GM13976 (cell line): ENCODE measurements around the gene ABCB6.
A peak's percentile ranks its signal among the peaks of the same experiment; 100 is the strongest.

Source experiments
- DNase-seq: peaks from one replicate; pipeline ENCODE4 v3.0.0; 2012; ENCODE audit warnings: low spot score
- CTCF ChIP-seq: IDR thresholded peaks from 2 replicates; pipeline ENCODE4 v1.5.1; 2012; ENCODE audit warnings: borderline replicate concordance, mild to moderate bottlenecking; ENCODE audit not compliant: insufficient read depth; ENCODE audit errors: extremely low read depth, missing control alignments, control extremely low read depth
- in situ Hi-C: fragments of 300-500 bp; cut with MboI; formaldehyde crosslinking; loops from one replicate; pipeline ENCODE4 v1.12.0; 2022; ENCODE audit warnings: low sequenced_read_pairs, mixed read lengths, inconsistent platforms; ENCODE audit not compliant: unreplicated experiment

ABCB6 gene

GRCh38 chr2:219168526-219168925 lies 50.2 kb downstream of the ABCB6 start:
- in situ Hi-C loops, result loop anchor here (25.0 kb wide), 1 partner anchor 119 kb away; the partner anchor contains the start of gene DNAJB2
- DNase-seq, result no peak
- TF ChIP-seq CTCF, result no peak

GRCh38 chr2:219167997-219168396 lies 50.8 kb downstream of the ABCB6 start:
- in situ Hi-C loops, result loop anchor here (25.0 kb wide), 1 partner anchor 119 kb away; the partner anchor contains the start of gene DNAJB2
- no peak for TF ChIP-seq CTCF
- no peak for DNase-seq

GRCh38 chr2:219165058-219165911 lies 53.5 kb downstream of the ABCB6 start:
- no peak for DNase-seq
- in situ Hi-C loops, result loop anchor here (25.0 kb wide), 1 partner anchor 122 kb away; the partner anchor contains the start of gene DNAJB2
- TF ChIP-seq CTCF, result no peak

- TF ChIP-seq CTCF, result no peak
- DNase-seq, result no peak
- in situ Hi-C loops, result loop anchor here (25.0 kb wide), 1 partner anchor 124 kb away; the partner anchor contains the start of gene DNAJB2
These were observed 55.6 kb downstream of the ABCB6 start for GRCh38 chr2:219163156-219163555.

GRCh38 chr2:219161097-219161496 lies 57.7 kb downstream of the ABCB6 start:
- no peak for TF ChIP-seq CTCF
- in situ Hi-C loops, result loop anchor here (25.0 kb wide), 1 partner anchor 126 kb away; the partner anchor contains the start of gene DNAJB2

GRCh38 chr2:219160186-219161017 lies 58.4 kb downstream of the ABCB6 start, which contains the start of gene NHEJ1:
Gene NHEJ1 (minus strand): TSS chr2:219160815. CDS start chr2:219158362, 2,453 bp downstream.
- peak; percentile 92 for TF ChIP-seq CTCF
- in situ Hi-C loops, result loop anchor here (25.0 kb wide), 1 partner anchor 127 kb away; the partner anchor contains the start of gene DNAJB2
- DNase-seq, result peak; percentile 98

More at GRCh38 chr2:219161097-219161496, 57.7 kb downstream of the ABCB6 start:
- no peak for DNase-seq
